HG03469 (cell line): ENCODE data around the gene PIPOX.

Source experiments
- ATAC-seq: cut with Tn5 transposase; IDR thresholded peaks from one replicate; pipeline ENCODE4 v1.9.1; 2021; ENCODE audit warnings: mild to moderate bottlenecking, moderate library complexity, moderate number of reproducible peaks; ENCODE audit not compliant: unreplicated experiment

Gene PIPOX

DNA sequence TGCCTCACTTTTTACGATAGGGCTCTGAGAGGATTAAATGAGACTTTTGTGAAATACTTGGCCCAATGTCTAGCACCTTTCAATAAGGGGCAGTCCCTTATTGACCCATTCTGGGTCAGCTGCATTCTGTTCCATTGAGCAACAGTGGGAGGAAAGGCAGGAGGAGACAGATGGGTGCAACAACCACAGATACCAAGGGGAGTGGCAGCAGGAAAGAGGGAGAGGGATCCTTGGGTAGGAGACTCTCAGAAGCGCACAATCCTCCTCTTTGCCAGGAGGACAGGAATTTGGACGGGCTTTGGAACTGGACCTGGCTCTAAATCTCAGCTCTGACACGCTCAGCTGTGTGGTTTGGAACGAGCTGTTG lies 3.5 kb downstream of the PIPOX start:
- no peak for ATAC-seq

DNA sequence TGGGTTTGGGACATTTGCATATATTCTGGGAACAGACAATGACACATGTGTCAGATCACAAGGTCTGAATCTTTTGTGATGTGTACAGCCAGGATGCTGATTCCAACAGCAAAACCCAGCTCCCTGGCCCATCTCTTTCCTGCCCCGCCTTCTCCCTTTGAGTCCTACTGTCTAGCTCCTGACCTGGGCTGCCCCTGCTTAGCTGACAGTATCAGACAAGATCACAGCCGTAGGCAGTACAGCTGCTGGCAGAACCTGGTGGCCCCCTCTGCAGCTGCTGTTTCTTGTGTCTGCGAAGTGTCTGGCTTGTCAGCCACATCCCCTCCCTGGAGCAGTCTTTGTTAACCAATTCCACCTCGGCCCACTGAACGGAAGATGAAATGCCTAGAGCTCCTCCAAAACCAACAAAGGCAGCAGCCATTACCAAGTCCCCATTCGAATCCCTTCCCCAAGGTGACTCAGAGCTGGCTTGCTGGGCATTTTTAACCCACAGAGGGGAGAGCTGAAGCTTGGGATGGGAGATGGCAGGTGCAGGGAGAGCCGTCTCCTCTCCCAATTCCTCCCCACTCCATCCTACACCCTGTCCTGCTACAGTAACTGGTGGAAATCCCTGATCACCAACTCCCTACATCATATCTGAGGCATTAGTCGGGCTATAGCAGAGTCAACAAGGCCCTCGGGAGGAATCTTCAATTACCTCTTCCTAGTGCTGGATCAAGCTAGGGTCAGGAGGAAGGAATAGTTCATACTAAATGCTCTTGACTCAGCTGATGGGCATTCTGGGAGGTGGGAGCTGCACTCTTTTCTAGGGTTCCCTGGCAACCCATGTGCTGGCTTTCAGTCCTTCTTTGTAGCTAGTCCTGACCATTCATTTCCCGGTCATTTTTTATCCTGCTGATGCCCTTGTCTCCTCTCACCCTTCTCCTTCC lies 5.8 kb downstream of the PIPOX start:
- no peak for ATAC-seq

- ATAC-seq, result no peak
Observed at GRCh38 chr17:29049541-29050145, 6.7 kb downstream of the PIPOX start.

GRCh38 chr17:29050176-29050575 lies 7.2 kb downstream of the PIPOX start:
- no peak for ATAC-seq

DNA sequence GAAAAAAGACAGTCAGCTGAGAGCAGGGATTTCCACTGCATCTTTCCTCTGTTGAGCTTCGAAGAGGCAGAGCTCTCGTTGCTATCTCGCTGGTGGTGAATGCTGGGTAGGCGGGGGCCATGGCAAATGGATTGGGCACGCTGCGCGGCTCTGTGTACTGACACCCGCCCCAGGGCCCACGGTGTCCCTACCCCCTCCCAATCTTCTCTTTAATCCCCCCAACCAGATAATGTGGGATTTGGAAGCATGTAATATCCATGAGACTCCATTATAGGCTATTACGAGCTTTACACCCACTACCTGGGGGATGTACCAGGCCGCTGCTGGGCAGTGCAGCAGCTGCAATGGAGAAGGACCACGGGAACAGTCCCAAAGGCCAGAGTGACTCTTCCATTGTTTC lies 8.3 kb downstream of the PIPOX start:
- no peak for ATAC-seq

GRCh38 chr17:29051731-29052130 lies 8.8 kb downstream of the PIPOX start:
- no peak for ATAC-seq

DNA sequence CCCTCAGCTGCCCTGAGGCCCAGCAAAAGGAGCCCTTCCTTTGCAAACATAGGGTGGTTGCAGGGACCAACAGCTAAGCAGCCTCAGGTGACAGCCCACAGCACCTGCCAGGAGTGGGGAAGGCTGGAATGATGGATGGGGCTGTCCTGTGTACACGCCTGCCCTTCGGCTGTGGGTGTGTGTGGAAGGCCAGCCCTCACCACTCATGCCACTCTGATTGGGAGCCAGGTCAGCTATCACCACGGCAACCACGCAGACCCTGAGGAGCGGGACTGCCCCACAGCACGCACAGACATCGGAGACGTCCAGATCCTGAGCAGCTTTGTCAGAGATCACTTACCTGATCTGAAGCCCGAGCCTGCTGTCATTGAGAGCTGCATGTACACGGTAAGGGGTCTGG lies 11.9 kb downstream of the PIPOX start:
- no peak for ATAC-seq

DNA sequence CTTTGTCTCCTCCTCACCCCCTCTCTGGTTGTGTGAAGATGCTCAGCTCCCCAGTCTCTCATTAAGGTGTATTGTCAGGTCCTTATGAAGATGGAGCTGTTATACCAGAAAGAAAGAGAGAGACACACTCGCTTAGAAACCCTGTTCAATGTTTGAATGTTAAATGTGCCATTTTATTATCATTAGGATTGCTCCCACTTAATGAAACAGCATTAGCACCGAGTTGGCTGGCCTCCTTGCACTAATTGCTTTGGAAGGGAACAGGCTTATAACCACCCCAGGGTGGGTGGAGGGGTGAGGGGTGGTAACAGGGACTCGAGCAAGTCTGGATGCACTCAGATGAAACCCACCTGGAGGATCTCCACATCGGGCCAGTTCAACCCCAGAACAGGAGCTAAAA lies 14.4 kb downstream of the PIPOX start:
- no peak for ATAC-seq

DNA sequence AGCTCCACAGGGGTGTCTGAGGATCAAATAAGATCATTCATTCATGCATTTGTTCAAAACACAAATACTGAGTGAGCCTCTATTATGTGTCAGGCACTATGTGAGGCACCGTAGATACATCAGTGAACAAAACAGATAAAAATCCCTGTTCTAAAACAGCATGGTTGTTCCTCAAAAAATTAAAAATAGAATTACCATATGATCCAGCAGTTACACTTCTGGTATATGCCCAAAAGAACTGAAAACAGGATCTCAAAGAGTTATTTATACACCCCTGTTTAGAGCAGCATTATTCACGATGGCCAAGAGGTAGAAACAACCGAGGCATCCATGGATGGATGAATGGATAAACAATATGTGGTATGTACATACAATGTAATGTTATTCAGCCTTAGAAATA lies 15.4 kb downstream of the PIPOX start:
- no peak for ATAC-seq

DNA sequence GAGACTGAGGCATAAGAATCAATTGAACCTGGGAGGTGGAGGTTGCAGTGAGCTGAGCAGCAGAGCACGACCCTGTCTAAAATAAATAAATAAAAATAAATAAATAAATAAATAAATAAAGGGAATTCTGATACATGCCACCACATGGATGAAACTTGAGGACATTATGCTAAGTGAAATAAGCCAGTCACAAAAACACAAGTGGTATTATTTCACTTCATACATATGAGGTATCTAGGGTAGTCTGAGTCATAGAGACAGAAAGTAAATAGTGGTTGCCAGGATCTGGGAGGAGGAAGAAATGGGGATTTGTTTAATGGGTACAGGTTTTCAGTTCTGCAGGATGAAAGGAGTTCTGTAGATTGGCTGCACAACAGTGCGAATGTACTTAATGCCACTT lies 16.3 kb downstream of the PIPOX start:
- no peak for ATAC-seq

DNA sequence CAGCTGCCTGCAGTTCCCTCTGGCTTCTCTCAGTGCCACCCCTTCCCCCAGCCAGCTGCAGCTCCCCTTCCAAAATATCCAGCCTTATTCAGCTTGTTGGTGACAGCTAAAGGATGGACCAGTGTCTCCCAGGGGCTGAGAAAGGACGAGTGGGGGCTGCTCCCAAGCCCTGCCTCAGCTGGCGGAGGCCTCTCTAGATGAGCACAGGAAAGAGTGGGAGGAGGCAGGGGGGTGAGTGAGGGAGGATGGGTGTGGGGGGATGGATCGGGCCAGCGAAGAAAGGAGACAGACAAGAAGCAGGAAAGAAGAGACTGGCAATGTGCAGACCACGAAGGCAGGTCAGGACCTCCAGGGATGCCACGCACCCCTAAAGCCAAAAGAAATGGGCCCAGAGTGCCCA lies 17.5 kb downstream of the PIPOX start:
- no peak for ATAC-seq

GRCh38 chr17:29061036-29061435 lies 18.1 kb downstream of the PIPOX start:
- ATAC-seq, result no peak

GRCh38 chr17:29062215-29062614 lies 19.3 kb downstream of the PIPOX start:
- ATAC-seq, result no peak

- ATAC-seq, result no peak
Observed at GRCh38 chr17:29063992-29064391, 21.1 kb downstream of the PIPOX start.

- no peak for ATAC-seq
Observed at GRCh38 chr17:29066047-29066446, 23.1 kb downstream of the PIPOX start.

- no peak for ATAC-seq
Observed at GRCh38 chr17:29066606-29067005, 23.7 kb downstream of the PIPOX start.

- no peak for ATAC-seq
Observed at GRCh38 chr17:29068818-29069217, 25.9 kb downstream of the PIPOX start.

GRCh38 chr17:29069526-29070041 lies 26.6 kb downstream of the PIPOX start:
- no peak for ATAC-seq

GRCh38 chr17:29070308-29070707 lies 27.4 kb downstream of the PIPOX start:
- ATAC-seq, result no peak

DNA sequence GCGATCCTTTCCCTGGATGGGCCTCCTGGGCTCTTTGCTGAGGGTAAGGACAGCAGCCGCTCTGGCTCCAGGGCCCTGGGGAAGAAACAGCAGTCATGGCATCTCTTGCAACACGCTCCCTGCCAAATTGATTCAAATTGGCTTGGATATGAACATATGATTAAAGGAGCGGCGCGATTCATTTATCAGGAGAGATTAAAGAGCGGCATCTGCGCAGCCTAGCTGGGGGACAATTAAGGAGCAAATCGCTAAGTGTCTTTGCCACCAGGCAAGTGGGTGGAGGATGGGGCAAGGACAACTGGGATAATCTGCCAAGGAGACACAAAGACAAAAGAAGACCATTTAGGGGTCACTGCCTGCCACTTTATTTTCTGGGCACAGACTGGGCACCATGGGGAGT lies 27.8 kb downstream of the PIPOX start:
- no peak for ATAC-seq

- ATAC-seq, result no peak
Observed at GRCh38 chr17:29071303-29071702, 28.4 kb downstream of the PIPOX start.

- no peak for ATAC-seq
Observed at GRCh38 chr17:29073045-29073444, 30.1 kb downstream of the PIPOX start.
